Upper lobe of left lung (tissue), 4 donors: ENCODE measurements around the gene RILPL1.

ENCODE experiments used
- CTCF ChIP-seq, 6 experiments: fragments of 450-650 bp in 4 of 6; fragments of 200-600 bp in 2 of 6; sonication (generic) in 2 of 6; IDR thresholded peaks; one replicate each; pipeline ENCODE4 v1.5.1; 2016 to 2019; ENCODE audit warnings: antibody characterized with exemption in 6 of 6
- POLR2A ChIP-seq, 4 donors: fragments of 450-650 bp; IDR thresholded peaks; one replicate each; pipeline ENCODE4 v1.5.1; 2016 to 2017; ENCODE audit warnings: antibody characterized with exemption in 4 of 4, mild to moderate bottlenecking in 2 of 4

GRCh38 chr12:123526542-123527080 lies 6.9 kb downstream of the RILPL1 start:
- TF ChIP-seq CTCF (IDR thresholded peaks at IDR 0.05) = no peak
- no peak for TF ChIP-seq POLR2A (IDR thresholded peaks at IDR 0.05)
